LNCAP (cell line): ENCODE measurements around the gene SMS.

Experiments
- TF ChIP-seq, protein P1 (sequence below): fragments of 450-650 bp; IDR thresholded peaks from 2 replicates; pipeline ENCODE4 v1.5.1; 2017; ENCODE audit warnings: mild to moderate bottlenecking

The SMS gene

GRCh38 chrX:22033818-22034217 is 93.3 kb downstream of the SMS start:
- TF ChIP-seq, protein P1, sequence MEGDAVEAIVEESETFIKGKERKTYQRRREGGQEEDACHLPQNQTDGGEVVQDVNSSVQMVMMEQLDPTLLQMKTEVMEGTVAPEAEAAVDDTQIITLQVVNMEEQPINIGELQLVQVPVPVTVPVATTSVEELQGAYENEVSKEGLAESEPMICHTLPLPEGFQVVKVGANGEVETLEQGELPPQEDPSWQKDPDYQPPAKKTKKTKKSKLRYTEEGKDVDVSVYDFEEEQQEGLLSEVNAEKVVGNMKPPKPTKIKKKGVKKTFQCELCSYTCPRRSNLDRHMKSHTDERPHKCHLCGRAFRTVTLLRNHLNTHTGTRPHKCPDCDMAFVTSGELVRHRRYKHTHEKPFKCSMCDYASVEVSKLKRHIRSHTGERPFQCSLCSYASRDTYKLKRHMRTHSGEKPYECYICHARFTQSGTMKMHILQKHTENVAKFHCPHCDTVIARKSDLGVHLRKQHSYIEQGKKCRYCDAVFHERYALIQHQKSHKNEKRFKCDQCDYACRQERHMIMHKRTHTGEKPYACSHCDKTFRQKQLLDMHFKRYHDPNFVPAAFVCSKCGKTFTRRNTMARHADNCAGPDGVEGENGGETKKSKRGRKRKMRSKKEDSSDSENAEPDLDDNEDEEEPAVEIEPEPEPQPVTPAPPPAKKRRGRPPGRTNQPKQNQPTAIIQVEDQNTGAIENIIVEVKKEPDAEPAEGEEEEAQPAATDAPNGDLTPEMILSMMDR, result no peak

GRCh38 chrX:22035236-22035635 is 94.7 kb downstream of the SMS start:
- TF ChIP-seq, protein P1, result no peak

DNA sequence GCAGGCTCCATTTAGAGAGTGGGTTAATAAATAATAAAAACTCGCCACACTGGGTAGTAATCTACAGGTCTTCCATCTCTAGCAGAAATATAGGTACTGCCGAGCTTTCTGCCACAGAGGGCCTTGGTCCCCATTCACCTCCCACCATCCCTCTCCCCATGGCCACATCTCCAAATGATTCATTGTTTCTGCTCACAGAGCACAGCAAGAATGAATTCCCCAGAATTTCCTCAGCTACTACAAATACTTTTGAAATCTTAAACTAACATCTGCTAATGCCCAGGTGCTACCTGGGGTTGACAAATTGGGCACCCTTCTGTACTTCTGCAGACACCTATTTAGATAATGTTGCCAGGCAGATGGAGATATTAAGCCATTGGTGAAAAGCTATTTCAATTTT is 96.7 kb downstream of the SMS start:
- TF ChIP-seq, protein P1, result no peak

DNA sequence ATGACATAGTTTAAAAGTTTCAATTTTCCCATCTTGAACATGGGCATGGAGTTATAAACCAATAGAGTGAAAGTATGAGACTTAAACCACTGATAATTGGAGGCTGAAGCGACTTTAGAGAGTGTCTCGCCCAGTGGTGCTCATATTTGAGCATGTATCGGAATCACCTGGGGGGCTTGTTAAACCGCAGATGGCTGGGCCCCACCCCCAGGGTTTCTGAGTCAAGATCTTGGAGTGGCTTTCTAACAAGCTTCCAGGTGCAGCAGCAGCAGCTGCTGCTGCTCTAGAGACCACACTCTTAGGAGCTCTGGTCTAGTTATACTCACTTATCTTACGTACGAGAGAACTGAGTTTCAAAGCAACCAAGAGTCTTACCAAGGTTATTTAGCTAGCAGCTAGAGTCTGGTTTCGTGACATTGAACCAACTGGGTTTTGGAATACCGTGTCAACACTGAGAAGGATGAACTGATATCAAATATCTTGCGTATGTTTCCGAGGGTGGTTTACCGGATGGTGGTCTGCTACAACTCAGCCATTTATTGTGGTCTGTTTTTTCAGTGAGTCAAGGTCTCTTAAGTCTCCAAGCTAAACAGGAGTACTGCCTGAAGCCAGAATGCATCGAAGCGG is 97.5 kb downstream of the SMS start:
- TF ChIP-seq, protein P1, result no peak

- TF ChIP-seq, protein P1, result no peak
Observed at GRCh38 chrX:22039541-22039940, 99.0 kb downstream of the SMS start.

- TF ChIP-seq, protein P1, result no peak
Observed at GRCh38 chrX:22040184-22040583, 99.7 kb downstream of the SMS start.

- TF ChIP-seq, protein P1, result no peak
Observed at GRCh38 chrX:22041907-22042530, 101.5 kb downstream of the SMS start.
